ENCODE results near the gene FBXO38.

FBXO38 gene
- total RNA-seq: 48.1 to 135 (median 79.0) reads per million in 18 experiments

- peak; percentile 98 to 99 for DNase-seq
These were observed at the start of gene FBXO38 for GRCh38 chr5:148383564-148384379. TSS of gene FBXO38 (plus strand) at chr5:148383958. CDS start at chr5:148394777, 10,819 bp downstream.

- DNase-seq: no peak
These were observed 48.5 kb upstream of the FBXO38 start, which contains the start of gene SPINK9 for GRCh38 chr5:148335259-148335658. TSS of gene SPINK9 (plus strand) at chr5:148335559. CDS start at chr5:148335614, 55 bp downstream.

- no peak for DNase-seq
These were observed 46.9 kb upstream of the FBXO38 start for GRCh38 chr5:148336704-148337435.

- no peak for DNase-seq
These were observed 41.2 kb upstream of the FBXO38 start for GRCh38 chr5:148342371-148343045.

- DNase-seq: no peak
These were observed 40.7 kb upstream of the FBXO38 start for GRCh38 chr5:148343046-148343407.

GRCh38 chr5:148343603-148344487, 39.9 kb upstream of the FBXO38 start:
- DNase-seq: peak; percentile 19 to 24

GRCh38 chr5:148347706-148348105, 36.1 kb upstream of the FBXO38 start:
- no peak for DNase-seq

- DNase-seq: no peak
These were observed 31.1 kb upstream of the FBXO38 start for GRCh38 chr5:148352696-148353095.

- DNase-seq: no peak
These were observed 30.1 kb upstream of the FBXO38 start for GRCh38 chr5:148353634-148354033.

GRCh38 chr5:148364343-148364742, 19.4 kb upstream of the FBXO38 start:
- DNase-seq: no peak

- DNase-seq: no peak
These were observed 15.5 kb upstream of the FBXO38 start for GRCh38 chr5:148368299-148368698.

GRCh38 chr5:148372166-148372725, 11.5 kb upstream of the FBXO38 start:
- peak; percentile 47 to 63 for DNase-seq

- DNase-seq: no peak
These were observed 10.9 kb upstream of the FBXO38 start for GRCh38 chr5:148372893-148373292.

- DNase-seq: peak; percentile 58 to 65
These were observed 8.9 kb upstream of the FBXO38 start for GRCh38 chr5:148374690-148375360.

GRCh38 chr5:148376198-148376597, 7.6 kb upstream of the FBXO38 start:
- no peak for DNase-seq

GRCh38 chr5:148378670-148379069, 5.1 kb upstream of the FBXO38 start:
- DNase-seq: peak; percentile 10 to 11

- DNase-seq: no peak
These were observed 4.4 kb upstream of the FBXO38 start for GRCh38 chr5:148379340-148379739.

- no peak for DNase-seq
These were observed 1.9 kb upstream of the FBXO38 start for GRCh38 chr5:148381906-148382305.

GRCh38 chr5:148382961-148383360, 797 bp upstream of the FBXO38 start:
- no peak for DNase-seq

GRCh38 chr5:148384380-148384737, 601 bp downstream of the FBXO38 start:
- peak; percentile 20 to 51 for DNase-seq

- DNase-seq: no peak
These were observed 1.3 kb downstream of the FBXO38 start for GRCh38 chr5:148385094-148385493.

Measured in inflammatory macrophage (primary cell).